ENCODE measurements around the gene KCNN3. TPM values are rescaled to one million over a fixed set of nuclear protein-coding genes. Genes with fewer than 3 reads are reported as not detected.

KCNN3 gene
- total RNA-seq, 1 donor from 2014 or later = 4.0 TPM

DNA sequence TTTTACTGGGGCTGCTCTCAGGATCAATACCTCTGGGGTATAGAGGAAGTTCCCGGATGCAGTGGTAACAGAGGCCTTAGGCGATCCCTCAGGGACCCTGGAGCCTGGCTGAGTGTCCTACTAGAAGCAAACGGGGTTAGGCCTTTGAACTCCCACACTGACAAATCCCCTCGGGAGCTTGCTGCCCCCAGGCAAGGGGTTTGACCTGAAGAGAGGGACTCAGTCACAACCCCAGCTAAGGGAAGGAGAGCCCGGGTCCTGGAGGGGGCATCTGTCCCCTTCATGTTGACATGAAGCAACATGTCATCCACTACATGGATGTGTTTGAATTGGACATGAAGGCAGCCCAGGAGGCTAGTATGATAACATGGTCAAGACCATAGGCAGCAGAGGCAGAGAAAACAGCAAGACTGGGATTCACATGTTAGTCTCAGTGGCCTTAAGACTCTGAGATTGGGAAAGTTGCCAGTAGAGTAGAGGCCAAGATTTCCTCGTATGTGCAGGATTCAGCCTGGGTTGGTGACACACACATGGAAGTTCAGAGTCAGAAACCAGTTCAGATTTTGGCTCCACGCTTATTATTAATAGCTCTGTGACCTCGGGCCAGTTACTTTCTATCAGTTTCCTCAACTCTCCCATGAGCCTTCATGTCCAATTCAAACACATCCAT lies 101.5 kb downstream of the KCNN3 start:
- intact Hi-C loops (cut with micrococcal nuclease) = loop anchor here (10.0 kb wide), 1 partner anchor 96 kb away; no protein-coding TSS in a partner anchor
- ATAC-seq (peak; percentile 71), DNase-seq (no peak)

DNA sequence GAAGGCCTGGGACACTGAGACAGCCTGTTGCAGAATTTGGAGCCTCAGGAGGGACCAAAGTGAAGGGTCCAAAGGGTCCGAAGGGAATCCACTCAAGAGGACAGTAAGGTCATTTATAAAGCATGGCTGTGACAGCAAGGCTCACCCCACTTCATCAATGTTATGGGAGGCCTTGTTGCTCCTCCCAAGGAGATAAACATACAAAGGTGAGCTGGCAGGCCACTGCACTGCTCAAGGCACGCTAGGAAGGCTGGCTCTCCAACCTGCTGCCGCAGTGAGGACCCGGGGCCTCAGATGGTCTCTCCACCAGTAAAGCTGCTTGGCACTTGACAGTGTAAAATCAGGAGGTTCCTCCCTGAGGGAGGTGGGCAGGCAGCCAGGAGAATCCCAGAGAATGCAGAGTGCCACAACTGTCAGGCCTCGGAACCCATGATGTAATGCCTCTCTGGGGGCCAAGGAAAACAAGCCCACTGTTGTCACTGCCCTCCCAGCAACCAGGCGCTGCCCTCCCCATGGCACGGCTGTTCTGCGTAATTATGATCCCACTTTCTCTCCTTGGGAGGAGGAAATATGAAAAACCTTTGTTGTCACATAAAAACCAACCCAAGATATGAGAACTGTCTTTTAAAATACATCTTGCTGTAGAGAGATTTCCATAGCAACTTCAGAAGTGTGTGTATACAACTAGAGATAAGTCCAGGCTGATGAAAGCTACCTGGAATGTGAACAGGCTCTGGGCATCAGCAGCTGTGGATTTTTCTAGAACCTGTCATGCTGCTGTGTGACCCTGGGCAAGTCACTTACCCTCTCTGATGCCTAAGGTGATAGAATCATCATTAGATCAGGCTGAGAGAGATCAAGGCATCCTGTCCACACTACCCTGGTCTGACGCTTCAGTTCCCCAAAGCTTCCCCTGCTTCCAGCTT lies 102.5 kb downstream of the KCNN3 start:
- ATAC-seq (peak; percentile 83), DNase-seq (peak; percentile 69)
- intact Hi-C loops (cut with micrococcal nuclease) = loop anchor here (10.0 kb wide), 1 partner anchor 97 kb away; no protein-coding TSS in a partner anchor

DNA sequence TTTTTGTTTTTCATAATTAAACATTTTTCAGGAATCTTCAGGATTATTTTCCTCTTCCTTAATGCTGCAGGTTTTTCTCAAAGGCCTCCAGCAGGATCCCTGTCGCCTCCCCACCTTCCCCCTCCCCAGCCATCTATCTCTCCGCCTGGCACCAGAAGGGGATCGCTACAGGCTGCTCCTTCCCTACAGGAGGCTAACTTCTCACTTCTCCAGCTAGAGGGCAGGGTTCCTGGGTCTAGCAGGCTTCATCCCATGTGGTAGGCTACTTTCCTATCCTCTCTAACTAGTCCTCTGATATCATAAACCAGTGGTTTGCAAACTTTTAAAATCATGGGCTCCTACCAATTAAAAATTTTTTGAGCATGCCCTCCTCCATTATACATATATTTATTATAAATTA lies 104.1 kb downstream of the KCNN3 start:
- DNase-seq (no peak), ATAC-seq (no peak)
- intact Hi-C loops (cut with micrococcal nuclease) = loop anchor here (10.0 kb wide), 1 partner anchor 99 kb away; no protein-coding TSS in a partner anchor

DNA sequence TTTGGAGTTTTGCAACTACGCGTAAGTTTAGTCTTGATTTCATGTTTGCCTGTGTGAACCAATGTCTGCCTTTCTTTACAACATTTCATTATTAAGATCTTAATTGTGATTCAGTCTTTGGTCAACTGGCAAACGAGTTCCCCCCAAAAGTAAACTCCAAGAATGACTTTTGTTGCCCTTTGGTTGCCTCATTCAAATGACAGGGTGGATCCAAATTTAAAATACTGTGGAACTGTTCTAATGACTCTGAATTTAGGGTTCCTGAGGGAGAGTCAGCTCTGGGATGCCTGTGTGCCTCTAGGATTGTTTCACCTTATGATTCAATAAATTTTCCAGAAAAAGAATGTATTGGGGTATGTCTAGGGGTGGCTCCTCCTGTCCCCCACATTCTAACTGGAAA lies 105.3 kb downstream of the KCNN3 start:
- ATAC-seq (no peak), DNase-seq (no peak)
- intact Hi-C loops (cut with micrococcal nuclease) = loop anchor here (10.0 kb wide), 1 partner anchor 100 kb away; no protein-coding TSS in a partner anchor

DNA sequence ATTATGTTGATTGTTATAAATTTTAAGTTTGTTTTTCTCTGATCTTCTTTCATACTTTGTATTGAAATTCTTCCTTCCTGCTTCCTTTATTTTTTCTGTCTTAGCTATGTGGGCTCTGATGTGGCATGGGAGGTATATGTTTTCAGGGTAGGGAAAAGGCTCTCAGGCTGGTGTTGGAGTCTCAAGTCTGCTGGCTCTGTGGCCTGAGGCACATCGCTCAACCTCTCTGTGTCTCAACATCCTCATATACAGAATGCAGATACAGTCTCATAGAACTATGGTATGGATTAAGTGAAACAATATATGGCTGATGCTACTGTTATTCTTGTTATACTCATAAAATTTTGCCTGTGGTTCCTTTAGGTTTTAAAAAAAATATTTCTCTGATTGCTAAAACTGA lies 105.9 kb downstream of the KCNN3 start:
- no peak for ATAC-seq
- intact Hi-C loops (cut with micrococcal nuclease) = loop anchor here (10.0 kb wide), 1 partner anchor 101 kb away; no protein-coding TSS in a partner anchor

DNA sequence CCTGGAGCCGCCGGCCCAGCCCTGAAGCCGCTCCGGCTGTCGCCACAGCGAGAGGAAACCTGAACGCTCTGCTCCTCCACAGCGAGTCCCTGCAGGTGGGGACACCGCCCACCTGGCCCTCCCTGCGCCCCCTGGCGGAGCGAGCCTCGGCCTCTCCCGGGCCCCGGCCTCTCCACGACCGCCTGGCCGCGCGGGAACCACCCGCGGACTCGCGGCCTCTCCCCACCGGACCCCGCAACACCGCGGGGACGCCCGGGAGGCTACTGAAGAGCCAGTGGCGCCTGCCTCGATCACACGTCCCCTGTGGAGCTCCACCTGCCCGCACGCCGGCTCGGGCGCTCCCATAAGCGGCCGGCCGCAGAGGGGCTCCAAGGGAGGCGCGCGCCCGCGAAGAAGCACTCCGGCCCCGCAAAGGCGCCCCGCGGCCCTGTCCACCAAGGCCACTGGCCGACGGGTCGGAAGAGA lies 109.6 kb downstream of the KCNN3 start:
- ATAC-seq (peak; percentile 93), DNase-seq (peak; percentile 85)
- intact Hi-C loops (cut with micrococcal nuclease) = loop anchor here (10.0 kb wide), 1 partner anchor 104 kb away; no protein-coding TSS in a partner anchor

More for the DNA sequence above, 105.9 kb downstream of the KCNN3 start:
- DNase-seq = no peak

DNA sequence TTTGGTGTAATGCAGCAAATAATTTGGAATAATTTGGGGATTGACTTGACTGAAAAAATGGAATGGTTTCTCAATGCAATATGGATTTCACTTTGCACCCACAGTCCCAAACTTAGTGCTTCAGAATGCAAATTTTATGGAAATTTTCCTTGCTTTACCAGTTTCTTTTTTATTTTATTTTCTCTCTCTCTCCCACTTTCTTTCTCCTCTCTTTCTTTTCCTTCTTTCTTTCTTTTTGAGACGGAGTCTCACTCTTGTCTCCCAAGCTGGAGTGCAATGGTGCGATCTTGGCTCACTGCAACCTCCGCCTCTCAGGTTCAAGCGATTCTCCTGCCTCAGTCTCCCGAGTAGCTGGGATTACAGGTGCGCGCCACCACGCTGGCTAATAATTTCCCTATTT lies 110.3 kb downstream of the KCNN3 start:
- DNase-seq (no peak), ATAC-seq (no peak)
- intact Hi-C loops (cut with micrococcal nuclease) = loop anchor here (10.0 kb wide), 1 partner anchor 105 kb away; no protein-coding TSS in a partner anchor

DNA sequence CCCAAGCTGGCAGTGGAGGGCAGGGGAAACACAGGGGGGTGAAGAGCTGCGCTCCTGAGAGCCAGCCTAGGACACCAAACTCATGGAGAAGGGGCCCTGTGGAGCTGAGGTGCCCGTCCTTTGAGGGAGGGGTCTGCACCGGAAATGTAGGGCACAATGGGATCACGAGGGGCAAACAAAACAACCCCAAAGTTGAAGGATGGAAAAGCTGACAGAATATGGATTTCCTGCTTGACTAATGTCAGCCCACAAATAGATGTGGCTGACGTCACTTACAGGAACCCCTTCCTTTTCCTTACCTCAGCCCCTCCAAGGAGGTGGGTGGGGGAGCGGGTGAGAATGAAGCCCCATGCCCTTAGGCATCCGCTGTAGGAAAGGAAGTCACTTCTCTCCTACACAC lies 110.9 kb downstream of the KCNN3 start:
- intact Hi-C loops (cut with micrococcal nuclease) = no loop called here
- no peak for ATAC-seq
- DNase-seq = no peak

DNA sequence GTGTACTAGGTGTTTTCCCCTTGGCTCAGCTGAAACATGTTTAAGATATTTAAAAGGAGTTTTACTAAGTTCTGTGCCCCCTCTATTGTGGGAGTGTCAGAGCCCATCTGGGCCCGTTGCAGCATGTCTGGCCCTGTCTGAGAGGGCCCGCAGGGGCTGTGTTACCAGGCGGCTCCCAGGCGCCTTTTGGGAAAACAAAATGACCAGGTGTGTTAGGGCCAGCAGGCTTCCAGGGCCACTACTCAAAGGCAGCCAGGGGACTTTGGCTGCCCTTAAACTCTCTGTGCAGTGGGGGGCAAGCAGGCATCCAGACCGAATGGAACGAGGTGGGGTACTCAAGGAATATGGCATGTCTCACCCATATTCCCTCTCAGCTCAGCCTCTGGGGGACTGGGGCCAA lies 111.7 kb downstream of the KCNN3 start:
- intact Hi-C loops (cut with micrococcal nuclease) = no loop called here
- DNase-seq (no peak), ATAC-seq (no peak)

DNA sequence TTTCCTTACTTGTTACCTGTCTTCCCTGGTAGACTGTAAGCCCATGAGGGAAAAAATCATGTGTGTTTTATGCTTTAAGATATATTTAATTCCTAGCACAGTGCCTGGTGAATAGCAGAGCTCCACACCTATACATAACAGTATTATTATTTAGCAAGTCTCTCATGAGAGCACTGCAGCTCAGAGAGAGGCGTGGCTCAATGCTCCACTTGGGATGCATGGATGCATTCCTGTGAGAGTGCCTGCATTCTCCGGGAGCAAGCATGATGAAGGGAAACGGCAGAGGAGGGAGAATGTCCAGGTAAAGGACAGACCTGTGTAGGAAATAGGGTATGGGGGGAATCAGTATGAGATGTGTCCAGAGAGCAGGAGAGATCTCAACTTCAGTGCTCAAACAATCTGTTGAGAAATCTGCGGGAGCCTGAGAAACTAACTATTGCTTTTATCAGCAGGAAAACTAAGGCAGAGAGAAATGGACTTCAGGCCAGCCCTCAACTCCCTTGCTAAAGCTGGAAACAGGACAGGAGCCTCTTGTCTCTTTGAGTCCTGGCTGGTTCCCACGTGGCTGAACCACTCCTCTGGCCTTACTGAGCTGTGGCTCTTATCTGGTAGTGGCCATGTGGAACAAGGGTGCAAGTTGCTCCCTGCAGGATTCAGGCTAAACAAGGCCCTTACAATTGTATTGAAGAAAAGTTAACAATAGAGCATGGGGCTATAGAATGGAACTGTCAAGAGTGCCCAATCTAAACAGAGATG lies 113.1 kb downstream of the KCNN3 start:
- intact Hi-C loops (cut with micrococcal nuclease) = no loop called here
- ATAC-seq (peak; percentile 84), DNase-seq (peak; percentile 53)

DNA sequence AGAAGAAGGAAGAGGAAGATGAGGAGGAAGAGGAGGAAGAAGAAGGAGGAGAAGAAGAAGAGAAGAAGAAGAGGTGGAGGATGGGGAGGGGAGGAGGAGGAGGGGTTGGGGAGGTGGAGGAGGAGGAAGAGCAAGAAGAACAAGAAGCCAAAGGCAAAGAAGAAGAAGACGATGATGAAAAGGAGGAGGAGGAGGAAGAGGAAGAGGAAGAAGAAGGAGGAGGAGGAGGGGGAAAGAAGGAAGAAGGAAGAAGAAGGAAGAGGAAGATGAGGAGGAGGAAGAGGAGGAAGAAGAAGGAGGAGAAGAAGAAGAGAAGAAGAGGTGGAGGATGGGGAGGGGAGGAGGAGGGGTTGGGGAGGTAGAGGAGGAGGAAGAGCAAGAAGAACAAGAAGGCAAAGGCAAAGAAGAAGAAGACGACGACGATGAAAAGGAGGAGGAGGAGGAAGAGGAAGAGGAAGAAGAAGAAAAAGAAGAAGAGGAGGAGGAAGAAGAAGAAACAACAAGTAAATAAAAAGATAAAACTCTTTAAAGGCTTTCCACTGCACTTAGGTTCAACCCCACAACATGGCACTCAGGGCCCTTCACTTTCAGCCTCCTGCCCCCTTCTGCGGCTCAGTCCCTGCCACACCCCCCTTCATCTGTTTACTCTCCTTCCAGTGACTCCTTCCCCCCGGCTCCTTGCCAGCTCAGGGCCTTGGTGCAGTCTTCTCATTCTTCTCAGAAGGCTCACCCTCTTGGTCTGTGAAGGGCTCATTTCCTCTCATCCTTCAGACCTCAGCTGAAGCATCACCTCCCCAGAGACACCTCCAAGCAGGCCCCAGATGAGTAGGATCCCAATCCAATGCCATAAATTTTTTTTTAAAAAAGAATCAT lies 114.0 kb downstream of the KCNN3 start:
- intact Hi-C loops (cut with micrococcal nuclease) = no loop called here
- no peak for ATAC-seq
- DNase-seq = no peak

DNA sequence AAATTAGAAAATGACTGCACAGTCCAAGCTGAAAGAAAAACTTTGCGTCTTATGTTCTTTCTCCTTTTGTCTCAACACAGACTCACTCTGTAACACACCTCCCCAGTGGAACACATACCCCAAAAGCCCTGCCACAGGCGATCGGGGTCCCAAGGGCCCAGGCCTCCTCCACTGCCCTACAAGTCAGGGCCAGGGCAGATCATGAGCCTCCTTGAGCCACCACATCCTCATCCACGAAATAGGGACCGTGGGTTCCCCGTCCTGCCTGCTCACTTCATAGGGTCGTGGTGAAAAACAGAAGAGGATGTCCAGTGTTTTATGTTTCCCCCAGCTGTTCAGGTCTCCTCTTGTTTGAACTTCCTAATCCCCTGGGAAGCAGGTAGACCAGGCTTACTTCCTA lies 116.7 kb downstream of the KCNN3 start:
- DNase-seq (no peak), ATAC-seq (no peak)
- intact Hi-C loops (cut with micrococcal nuclease) = no loop called here

DNA sequence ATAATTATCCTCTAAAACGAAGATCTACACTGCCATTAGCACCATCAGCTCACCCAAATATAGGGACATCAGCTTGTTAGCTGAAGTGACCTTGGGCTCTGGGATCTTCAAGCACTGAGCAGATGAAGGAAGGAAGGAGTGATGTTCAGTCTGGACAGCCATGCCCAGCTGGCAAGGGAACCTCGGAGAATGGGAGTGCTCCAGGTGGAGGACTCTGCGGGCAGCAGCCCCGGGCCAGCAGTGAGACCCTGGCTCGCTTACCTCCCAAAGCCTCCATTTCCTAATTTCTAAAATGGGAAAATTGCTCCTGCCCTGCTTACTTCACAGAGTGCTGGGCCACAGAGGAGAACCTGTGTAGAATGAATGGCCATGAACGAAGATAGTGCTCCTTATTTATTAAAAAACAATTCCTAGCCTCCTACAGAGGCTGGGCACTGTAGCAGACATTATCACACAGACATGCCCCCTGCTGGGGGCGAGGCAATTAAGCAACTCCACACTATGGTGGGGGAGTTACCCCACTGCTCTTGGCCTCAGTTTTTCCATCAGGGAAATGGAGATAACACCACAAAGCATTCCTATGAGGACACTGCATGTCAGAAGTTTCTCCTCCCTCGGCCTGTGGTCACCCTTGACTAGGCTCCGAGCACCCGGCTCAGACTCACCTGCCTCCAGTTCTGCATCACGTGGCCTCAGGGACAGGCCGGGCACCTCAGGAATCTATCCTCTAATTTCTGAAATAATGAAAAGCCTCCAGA lies 117.6 kb downstream of the KCNN3 start:
- DNase-seq = no peak
- intact Hi-C loops (cut with micrococcal nuclease) = no loop called here
- ATAC-seq = no peak

DNA sequence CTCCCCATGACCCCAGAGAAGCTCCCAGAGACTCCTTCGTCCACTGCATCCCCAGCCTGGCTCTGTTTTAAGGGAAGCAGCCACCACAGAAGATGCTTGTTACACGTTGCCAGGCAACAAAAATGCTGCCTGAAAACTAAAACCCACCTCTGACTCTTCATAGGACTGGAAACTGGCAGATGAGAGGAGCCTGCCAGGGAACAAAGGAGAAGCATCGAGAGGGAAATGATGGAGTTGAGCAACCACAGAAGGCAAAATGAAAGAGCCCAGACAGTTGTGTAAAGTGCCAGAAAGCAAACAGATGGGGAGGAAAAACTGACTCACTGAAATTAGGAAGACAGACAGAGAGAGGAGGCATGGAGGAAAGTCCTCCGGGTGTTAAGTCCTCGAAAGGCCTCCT lies 118.4 kb downstream of the KCNN3 start:
- peak; percentile 78 for ATAC-seq
- DNase-seq = no peak
- intact Hi-C loops (cut with micrococcal nuclease) = no loop called here

DNA sequence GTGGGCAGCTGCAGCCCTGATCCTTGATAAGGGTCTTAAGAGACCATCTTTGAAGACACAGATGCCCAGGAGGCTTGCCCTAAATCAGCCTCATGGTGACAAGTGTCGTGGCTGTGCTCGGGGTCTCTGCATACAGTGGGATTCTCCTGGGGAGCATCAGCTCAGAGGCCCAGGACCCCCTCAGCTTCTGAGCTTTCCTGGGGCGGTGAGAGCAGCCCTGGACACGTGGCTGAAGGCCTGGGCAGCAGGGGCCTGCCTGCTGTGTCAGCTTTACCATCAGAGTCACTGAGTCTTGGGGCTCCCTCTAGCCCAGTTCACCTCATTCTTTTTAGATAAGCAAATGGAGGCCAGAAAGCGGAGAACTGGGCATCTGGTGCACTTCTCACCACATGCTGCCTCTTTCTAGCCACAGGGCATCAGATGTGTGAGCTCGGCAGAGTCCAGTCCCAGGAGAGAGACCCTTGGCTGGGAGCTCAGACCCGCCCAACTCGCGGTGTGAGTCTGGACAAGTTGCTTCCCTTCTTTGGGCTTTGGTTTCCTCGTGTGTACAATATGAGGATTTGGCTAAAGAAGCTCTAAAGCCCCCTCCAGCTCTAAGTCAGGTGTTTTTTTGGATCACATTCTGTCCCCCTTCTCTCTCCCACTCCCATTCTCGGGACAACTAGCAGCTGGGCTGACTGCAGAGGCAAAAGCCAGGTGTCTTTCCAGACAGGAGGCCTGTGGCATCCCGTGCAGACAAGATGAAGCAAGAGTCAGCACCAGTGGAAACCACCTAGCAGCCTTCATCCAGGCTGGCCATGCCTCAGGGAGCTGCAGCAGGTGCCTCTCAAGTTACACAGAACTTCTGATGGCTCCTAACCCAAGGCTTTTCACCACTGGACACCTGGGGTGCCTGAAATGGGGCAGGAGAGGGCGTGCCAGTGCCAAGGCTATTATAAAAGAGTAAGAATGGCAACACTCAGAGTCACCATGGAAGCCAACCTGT lies 119.1 kb downstream of the KCNN3 start:
- intact Hi-C loops (cut with micrococcal nuclease) = no loop called here
- no peak for ATAC-seq
- no peak for DNase-seq

DNA sequence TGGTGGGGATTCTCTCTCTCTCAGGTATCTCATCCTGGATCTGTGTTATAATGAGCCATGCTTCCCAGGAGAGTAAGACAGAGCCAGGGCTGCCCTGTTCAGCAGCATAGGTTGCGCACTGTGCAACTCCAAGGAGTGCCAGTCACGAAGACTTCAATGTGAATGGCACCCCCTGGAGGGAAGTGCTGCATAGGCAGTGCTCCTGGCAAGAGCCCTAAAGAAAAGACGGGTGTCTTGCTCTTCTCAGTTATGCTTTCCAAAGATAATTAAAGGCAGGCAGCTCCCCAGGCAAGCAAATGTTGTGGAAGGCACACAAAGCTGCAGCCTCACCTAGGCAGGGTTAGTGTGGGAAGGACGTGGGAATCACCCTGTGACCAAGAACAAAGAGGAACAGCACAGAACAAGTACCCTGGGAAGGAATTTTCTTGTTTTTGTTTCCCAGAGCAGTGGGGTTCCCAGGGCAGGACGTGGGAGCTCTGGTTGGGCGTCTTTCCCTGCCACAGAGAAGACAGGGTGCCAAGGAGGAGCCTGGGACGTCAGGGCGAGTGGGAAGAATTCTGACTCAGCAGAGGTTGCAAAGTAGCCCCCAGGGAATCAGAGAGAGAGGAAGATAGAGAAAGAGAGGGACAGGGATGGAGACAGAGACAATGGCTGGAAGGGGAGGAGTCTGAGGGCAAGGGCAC lies 120.9 kb downstream of the KCNN3 start:
- DNase-seq (no peak), ATAC-seq (no peak)
- intact Hi-C loops (cut with micrococcal nuclease) = no loop called here
